ENCODE measurements around the gene ZBTB12.
"Not testable (repeated sequence)": the region's sequence is repeated elsewhere in the genome, so short reads cannot be mapped to it uniquely, and the experiment has no call there.

Gene ZBTB12

DNA sequence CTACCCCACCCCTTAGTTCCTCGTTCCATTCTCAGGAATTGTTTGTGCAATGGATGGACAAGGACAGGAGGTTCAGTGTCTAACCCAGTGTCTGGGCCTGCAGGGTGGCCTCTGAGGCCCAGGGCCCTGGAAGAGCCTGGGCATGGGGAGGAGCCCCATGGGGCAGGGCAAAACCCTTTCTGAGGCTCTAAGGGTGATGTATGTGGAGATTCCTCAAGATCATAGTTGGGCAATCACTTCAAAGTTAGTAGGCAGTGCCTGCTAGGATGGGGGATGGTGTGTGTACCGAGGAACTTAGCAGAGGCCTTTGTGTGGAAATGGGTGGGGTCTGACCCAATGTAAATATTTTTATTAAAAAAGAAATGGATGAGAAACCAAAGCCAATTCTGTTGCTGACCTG, 18.9 kb upstream of the ZBTB12 start:
- no peak for DNase-seq (ENCODE audit: low read depth)

DNA sequence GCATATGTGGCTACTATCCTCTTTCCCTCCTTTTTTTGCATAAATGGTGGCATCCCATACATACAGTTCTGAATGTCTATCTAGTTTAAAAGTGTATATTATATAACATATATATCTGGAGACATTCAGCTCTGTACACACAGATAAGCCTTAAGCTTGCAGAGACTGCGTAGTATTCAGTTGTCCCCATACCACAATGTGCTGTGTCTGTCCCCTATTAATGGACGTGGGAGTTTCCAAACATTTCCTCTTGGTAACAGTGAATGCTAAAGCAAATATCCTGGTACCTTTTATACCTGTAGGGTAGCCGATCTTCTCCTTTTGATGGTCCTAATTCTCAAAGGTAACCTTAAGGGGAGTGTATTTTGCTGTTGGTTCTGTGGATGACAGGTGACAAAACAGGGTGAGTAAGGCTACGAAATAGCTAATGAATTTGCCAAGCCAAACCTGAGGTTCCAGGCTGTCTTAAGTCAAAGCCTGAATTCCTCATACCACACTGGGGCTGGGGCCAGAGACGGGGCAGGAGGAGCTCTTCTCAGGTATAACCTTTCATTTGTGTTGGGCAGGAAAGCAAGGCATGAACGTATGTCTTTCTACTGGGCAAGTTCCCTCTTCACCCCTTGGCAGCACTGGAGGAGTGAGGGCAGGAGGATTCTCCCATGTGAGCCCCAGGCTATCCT, 17.9 kb upstream of the ZBTB12 start:
- DNase-seq (ENCODE audit: low read depth), result no peak

DNA sequence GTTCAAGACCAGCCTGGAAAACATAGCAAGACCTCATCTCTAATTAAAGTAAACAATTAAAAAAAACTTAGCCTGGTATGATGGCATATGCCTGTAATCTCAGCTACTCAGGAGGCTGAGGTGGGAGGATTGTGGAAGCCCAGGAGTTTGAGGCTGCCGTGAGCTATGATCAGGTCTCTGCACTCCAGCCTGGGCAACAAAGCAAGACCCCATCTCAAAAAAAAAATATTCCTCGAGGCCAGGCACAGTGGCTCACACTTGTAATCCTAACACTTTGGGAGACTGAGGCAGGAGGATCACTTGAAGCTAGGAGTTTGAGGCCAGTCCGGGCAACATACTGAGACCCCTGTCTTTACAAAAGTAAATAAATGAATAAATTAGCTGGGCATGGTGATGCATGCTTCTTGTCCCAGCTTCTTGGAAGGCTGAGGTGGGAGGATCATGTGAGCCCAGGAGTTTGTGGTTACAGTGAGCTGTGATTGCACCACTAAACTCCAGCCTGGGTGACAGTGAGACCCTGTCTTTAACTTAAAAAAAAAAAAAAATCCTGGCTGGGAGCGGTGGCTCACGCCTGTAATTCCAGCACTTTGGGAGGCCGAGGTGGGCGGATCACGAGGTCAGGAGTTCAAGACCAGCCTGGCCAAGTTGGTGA, 16.3 kb upstream of the ZBTB12 start:
- DNase-seq (ENCODE audit: low read depth), result no peak

DNA sequence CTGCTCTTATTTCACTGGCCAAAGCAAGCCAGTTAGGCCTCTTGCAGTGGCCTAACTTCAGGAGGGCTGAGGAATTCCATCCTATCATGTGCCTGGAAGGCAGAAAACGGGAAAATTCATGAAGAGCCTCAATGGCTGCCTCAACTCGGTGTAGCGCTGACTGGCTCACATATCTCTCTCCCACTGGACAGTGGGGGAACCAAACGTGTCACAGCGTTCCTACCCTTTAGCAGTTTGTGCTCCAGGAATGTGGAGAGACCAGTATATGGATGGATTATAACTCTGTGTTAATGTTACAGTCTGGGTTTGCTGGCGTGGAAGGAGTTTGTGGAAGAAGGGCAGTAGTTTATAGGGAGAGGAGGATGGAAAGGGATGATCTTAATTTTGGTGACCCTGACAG, 13.9 kb upstream of the ZBTB12 start:
- DNase-seq (ENCODE audit: low read depth), result no peak

DNA sequence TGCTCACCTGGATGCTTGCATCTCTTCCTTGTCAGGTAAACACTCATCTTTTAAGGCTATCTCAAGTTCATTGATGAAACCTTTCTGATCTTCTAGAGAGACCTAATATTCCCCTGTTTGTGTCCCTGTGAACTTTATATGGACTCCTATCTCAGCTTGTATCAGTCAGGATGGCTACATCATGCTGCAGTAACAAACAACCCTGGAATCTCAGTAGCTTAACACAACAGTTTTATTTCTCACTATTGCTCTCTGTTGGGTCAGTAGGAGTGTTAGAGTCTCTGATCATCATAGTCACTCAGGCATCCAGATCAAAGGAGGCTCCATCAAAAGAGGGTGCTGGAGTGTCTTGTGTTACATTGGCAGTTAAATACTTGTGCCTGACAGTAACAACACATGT, 13.5 kb upstream of the ZBTB12 start:
- no peak for DNase-seq (ENCODE audit: low read depth)

DNA sequence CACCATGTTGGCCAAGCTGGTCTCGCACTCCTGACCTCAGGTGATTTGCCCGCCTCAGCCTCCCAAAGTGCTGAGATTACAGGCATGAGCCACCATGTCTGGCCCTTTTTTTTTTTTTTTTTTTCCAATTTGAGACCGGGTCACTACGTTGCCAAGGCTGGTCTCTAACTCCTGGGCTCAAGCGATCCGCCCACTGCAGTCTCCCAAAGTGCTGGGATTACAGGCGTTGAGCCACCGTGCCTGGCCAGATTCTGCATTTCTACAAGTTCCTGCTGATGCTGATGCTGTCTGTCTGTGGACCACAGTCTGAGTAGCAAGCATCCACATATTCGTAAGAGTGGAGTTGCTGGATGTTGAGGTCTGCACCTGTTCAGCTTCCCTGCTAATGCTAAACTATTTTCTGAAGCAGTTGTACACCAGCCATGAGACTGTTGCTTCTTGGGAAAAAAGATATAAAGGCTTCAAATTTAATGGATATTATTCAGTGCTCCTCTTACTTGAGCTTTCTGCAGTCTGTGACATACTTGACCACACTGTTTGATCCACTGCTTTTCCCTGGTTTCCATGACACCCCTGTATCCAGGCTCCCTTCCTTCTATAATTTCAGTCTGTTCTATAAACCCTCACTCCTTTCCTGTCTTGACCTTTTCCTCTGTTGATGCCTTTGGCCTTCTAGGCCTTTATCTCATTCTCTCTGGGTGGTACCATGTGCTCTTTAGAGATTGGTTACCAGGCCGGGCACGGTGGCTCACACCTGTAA, 10.1 kb upstream of the ZBTB12 start:
- DNase-seq (ENCODE audit: low read depth), result no peak

DNA sequence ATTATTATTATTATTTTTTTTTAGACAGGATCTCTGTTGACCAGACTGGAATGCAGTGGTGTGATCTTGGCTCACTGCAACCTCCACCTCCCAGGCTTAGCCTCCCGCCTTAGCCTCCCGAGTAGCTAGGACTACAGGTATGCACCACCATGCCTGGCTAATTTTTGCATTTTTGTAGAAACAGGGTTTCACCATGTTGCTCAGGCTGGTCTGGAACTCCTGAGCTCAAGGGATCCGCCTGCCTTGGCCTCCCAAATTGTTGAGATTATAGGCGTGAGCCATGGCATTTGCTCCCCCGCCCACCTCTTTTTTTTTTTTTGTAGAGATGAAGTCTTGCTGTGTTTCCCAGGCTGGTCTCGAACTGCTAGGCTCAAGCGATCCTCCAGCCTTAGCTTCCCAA, 7.4 kb upstream of the ZBTB12 start:
- not testable (repeated sequence) for DNase-seq (ENCODE audit: low read depth)

DNA sequence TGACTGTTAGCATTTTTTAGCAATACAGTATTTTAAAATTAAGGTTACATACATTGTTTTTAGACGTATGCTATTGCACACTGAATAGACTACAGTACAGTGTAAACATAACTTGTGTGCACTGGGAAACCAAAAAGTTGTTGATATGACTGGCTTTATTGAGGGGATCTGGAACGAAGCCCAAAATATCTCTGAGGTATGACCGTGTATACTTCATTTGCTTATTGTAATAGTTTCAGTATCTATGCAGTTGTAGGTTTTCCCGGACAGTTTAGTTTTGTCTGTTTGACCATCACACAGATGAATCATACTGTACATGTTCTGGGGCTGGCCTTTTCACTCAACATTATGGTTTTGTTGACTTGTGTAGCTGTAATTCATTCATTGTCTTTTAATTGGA, 6.9 kb upstream of the ZBTB12 start:
- DNase-seq (ENCODE audit: low read depth), result no peak

DNA sequence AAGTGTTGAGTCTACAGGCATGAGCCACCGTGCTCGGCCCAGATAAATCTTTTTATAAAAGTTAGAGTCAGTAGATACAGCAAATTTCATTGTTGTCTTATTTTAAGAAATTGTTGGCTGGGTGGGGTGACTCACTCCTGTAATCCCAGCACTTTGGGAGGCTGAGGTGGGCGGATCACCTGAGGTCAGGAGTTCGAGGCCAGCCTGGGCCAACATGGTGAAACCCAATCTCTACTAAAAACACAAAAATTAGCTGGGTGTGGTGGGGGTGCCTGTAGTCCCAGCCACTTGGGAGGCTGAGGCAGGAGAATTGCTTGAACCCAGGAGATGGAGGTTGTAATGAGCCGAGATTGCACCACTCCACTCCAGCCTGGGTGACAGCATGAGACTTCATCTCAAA, 6.4 kb upstream of the ZBTB12 start:
- not testable (repeated sequence) for DNase-seq (ENCODE audit: low read depth)

DNA sequence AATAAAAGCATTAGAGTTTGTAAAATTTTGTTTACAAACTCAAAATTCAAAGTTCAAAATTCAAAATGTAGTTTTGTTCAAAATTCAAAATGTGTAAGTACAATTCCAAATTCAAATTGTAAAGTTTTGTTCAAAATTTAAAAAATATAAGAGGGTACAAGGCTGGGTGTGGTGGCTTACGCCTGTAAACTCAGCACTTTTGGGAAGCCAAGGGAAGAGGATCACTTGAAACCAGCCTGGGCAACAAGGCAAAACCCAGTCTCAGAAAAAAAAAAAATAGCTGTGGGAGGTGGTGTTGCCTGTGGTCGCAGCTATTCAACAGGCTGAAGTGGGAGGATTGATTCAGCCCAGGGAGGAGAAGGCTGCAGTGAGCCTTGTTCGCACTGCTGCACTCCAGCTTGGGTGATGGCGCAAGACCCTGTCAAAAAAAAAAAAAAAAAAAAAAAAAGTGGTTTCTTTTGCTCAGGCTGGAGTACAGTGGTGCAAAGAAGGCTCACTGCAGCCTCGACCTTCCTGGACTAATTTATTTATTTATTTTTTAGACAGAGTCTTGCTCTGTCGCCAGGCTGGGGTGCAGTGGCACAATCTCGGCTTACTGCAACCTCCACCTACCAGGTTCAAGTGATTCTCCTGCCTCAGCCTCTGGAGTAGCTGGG, 5.4 kb upstream of the ZBTB12 start:
- DNase-seq (ENCODE audit: low read depth), result no peak

DNA sequence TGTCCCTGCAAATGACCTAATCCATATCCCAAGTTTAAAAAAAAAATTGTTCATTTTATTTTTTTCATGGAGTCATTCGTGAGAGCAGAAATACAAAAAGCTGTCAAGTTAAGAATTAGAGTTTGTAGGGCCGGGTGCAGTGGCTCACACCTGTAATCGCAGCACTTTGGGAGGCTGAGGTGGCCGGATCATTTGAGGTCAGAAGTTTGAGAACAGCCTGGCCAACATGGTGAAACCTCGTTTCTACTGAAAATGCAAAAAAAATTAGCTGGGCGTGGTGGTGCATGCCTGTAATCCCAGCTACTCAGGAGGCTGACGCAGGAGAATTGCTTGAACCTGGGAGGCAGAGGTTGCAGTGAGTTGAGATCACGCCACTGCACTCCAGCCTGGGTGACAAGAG, 4.8 kb upstream of the ZBTB12 start:
- DNase-seq (ENCODE audit: low read depth), result not testable (repeated sequence)

DNA sequence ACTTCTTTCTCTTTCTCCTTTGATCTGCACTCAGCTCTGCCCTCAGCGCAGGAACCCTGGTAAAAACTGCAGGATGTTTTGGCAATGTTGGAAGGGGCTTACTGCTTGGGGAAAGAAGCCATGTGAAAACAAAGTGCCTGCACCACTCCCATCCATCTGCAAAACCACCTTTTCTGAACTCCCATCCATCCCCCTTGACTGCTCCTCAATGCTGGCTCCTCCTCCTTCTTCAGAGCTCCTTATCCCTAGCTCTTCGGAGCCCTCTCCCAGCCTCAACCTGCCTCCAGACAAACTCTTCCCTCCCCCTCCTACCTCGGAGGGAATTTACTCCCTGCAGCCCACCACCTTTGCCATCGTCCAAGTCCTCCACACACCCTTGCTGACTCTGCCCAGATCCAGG, 4.2 kb upstream of the ZBTB12 start:
- DNase-seq (ENCODE audit: low read depth), result no peak

DNA sequence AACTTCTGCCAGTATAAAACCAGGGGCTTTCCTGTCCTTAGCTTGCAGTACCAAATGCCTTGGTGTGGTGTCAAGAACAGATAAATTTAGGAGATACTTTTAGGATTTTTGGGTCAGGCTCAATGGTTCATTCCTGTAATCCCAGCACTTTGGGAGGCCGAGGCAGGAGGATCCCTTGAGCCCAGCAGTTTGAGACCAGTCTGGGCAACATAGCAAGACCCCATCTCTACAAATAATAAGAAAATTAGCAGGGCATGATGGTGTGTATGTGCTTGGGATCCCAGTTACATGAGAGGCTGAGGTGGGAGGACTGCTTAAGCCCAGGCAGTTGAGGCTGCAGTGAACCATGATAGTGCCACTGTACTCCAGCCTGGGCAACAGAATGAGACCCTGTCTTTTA, 3.2 kb upstream of the ZBTB12 start:
- no peak for DNase-seq (ENCODE audit: low read depth)

DNA sequence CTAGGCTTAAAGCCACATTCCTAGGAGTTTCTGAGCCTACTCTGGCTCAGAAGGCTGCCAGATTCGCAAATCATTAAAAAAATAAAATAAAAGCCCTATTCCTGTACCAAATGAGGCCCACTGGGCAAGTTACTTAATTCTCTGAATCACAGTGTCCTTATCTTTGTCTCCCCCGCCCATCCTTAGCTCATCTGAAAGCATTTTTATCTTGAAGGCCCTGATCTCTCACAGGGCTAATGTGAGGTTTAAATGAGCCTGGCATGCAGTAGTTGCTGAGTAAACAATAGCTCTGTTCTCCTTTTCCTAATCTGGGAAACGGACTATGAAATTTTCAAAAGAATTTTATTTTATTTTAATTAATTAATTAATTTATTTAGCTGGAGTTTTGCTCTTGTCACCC, 2.1 kb upstream of the ZBTB12 start:
- DNase-seq (ENCODE audit: low read depth), result no peak

DNA sequence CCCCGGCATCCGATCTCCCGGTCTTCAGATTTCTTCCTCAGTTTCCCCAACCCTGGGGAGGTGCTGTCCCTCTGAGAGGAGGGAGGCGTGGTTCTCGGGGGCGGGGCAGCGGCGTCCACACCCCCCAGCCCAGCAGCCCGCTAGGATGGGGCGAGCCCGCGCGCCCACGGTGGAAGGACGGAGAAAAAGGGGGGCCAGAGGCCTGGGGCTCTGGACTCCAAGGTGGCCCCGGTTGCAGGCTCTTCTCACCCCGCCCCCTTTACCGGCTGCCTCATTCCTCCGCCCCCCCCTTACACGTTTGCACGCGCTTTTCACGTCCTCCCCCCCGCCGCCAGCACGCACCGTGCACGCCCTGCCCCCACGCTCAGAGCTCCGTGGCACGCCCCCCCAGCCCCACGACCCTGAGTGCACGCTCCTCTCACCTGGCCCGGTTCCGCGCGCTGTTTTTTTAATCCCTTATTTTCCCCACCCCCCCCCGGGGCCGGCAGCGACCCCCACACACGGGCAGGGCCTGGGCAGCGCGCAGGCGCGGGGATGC, 402 bp downstream of the ZBTB12 start:
- DNase-seq (ENCODE audit: low read depth), result peak; percentile 65

DNA sequence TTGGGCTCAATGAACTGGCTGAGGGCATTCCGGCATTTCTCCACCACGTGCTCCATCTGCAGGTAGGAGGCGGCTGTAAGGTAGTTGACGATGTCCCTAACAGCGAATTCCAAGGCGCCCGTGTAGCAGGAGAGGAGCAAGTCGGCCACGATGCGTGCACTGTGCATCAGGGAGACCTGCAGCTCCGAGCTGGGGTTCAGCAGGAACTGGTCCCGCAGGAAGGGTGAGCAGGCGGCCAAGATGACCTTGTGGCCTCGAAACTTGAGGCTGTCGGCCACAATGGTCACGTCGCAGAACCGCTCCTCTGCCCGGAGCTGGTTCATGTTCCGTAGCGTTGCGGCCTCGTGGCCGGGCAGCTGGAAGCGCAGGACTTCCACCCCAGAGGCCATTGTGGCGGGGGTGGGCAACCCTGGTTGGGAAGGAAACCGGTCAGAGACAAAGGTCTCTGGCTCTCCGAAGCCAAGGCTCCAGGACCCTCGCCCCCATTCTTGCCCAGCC, 920 bp downstream of the ZBTB12 start:
- no peak for DNase-seq (ENCODE audit: low read depth)

DNA sequence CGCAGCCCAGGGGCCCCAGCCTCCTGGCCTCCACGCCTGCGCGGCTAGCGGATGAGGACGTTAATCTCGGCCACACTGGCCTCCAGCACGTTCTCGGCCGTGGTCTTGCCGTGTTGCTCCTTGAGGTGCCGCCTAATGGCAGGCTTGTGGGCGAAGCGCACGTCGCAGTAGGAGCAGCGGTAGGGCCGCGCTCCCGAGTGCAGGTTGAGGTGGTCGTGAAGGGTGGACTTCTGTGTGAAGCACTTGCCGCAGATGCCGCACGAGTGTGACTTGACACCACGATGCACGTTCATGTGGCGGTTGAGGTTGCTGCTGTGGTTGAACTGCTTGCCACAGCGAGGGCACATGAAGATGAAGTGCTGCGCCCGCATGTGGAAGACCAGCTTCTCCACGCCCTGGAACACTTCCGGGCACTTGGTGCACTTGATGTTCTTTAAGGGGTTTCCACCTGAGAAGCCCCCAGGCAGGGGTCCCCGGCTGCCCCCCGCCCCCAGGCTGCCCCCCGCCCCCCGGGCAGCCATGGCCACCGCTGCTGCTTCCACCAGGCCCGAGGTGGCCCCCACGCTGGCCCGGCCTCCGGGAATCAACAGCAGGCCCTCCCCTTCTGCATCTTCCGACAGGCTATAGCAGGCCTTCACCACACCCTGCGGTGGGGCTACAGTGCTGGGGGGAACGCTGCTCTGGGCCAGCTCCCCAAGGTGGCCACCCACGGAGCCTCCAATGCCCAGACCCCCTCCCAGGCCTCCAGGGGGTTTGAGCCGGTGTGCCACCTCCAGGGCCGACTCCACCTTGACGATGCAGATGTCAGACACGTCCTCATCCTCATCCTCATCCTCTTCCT, 1.8 kb downstream of the ZBTB12 start:
- DNase-seq (ENCODE audit: low read depth), result no peak

DNA sequence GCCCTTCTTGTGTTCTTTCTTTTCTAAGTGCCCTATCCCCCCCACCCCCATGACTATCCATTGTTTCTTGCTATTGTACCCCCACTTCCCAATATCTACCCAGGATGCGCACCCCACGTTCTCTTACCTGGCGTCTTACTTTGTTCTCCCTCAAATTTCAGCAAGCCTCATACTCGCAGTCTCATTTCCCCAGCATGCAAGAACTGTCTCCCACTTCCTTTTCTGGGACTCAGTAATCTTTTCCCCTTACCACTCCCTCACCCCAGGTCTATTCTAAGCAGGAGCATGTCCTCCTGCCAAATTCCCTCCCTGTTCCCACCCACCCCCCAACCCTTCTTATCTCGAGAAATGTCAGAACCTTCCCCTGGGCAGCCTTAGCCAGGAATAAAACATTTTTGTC, 2.7 kb downstream of the ZBTB12 start:
- DNase-seq (ENCODE audit: low read depth), result no peak

DNA sequence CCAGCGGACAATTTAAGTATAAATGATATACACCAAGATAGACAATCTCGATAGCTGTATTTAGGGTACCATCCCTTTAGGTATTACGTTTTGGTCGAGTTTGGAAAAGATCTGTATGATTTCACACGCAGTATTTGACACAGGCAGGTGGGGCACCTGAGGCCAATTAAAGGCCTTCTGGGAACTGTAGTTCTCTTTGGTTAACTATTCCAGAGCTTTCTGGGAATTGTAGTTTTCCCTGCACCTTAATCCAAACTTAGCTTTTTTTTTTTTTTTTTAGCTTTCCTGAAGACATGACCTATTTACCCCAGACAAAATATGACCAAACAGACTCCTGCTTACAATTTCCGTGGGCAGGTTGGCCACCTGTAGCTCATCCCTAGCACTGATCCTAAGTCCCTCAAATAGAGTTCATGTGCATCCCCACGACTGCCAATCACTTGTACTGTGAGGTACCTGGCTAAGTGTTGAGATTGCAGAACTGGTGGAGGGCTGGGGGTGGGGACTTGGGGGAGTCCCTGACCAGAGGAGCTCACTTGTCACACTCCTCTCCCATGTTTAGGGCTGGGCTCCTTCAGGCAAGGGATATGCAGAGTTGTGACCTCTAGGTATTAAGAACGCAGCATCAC, 3.4 kb downstream of the ZBTB12 start:
- no peak for DNase-seq (ENCODE audit: low read depth)

DNA sequence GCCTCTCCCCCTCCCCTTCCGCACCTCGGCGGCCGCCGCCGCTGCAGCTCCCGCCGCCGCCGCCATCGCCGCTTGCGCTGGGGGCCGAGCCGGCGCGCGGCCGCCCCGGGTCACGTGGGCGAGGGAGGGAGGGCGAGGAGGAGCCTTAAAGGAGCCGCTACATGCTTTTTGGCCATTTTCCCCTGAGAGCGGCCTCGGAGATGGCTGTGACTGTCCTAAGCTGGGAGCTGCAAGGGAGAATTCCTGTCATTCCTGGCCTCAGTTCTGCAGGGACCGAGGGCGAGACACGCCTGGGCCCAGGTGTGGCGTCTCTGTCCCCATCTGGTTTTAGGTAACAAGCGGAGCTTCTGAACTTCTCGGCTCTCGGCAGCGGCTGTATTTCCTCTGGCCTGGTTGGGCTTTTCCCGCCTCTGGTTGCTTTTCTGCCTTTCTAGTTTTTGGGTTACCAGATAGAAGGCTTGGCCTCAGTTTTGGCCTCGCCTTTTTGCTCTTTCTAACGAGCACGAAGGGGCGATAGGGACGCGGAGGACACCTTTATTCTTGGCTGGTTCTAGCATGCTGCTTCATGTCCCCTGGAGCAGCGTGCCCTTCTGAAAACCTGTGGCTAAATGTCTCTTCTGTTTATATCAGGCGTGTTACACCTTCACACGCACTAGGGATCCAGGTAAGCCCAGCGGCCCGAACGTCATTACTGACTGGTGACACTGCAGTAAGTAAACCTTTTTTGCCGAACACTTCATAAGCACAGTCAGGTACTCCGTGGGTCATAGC, 4.1 kb downstream of the ZBTB12 start, which contains the start of gene EHMT2:
TSS of gene EHMT2 (minus strand) at position 87 of the 771 bp plus-strand sequence. CDS start at position 66, 21 bp downstream.
- DNase-seq (ENCODE audit: low read depth), result peak; percentile 83
